Muscle of leg (tissue), 11 donors: ENCODE measurements around the gene APPBP2. TPM values are rescaled to one million over a fixed set of nuclear protein-coding genes. Genes with fewer than 3 reads are reported as not detected.

Experiments used
- DNase-seq: peaks from one replicate; pipeline ENCODE4 v3.0.0; 2013
- H3K27ac ChIP-seq: one replicate; pipeline ENCODE4 v1.5.1; 2013; ENCODE audit warnings: mild to moderate bottlenecking, low read length, control low read depth
- H3K27me3 ChIP-seq: one replicate; pipeline ENCODE4 v1.6.1; 2013; ENCODE audit warnings: low read length; ENCODE audit not compliant: control insufficient read depth, insufficient read depth
- H3K36me3 ChIP-seq: one replicate; pipeline ENCODE4 v1.6.1; 2013; ENCODE audit warnings: low read length; ENCODE audit not compliant: control insufficient read depth, insufficient read depth
- H3K4me1 ChIP-seq: one replicate; pipeline ENCODE4 v1.6.1; 2013; ENCODE audit warnings: low read length; ENCODE audit not compliant: control insufficient read depth, insufficient read depth
- H3K4me3 ChIP-seq: one replicate; pipeline ENCODE4 v1.5.1; 2013; ENCODE audit warnings: low read length, control low read depth
- H3K9me3 ChIP-seq: replicated peaks from 2 replicates; pipeline ENCODE4 v1.6.1; 2013; ENCODE audit warnings: low read depth, low read length; ENCODE audit not compliant: control insufficient read depth
- WGBS: methylation state at CpG from one replicate; pipeline ENCODE4 v1.1.5; 2013; ENCODE audit warnings: missing lambda C conversion rate; ENCODE audit not compliant: insufficient coverage; 5-methylcytosine and 5-hydroxymethylcytosine counted together
- polyA plus RNA-seq, 8 donors: library from polyadenylated mRNA; unstranded; fragments of 120-200 nt; gene quantifications; one replicate each; pipeline versions ENCODE4 v1.2.1 to v1.2.3, GENCODE V29; 2013; ENCODE audit warnings: inconsistent platforms in 1 of 8, low replicate concordance in 1 of 8; ENCODE audit not compliant: insufficient read length in 8 of 8, insufficient read depth in 1 of 8
- total RNA-seq: library from RNA; stranded (reverse); fragments of 120-200 nt; gene quantifications from one replicate; pipeline ENCODE4 v1.2.4, GENCODE V29; 2013

The APPBP2 gene
- total and polyA plus RNA-seq, 9 donors: 22.0 to 39.7 (median 30.0) TPM

GRCh38 chr17:60535382-60536279 is 9.6 kb upstream of the APPBP2 start:
- DNase-seq: no peak
- no peak overlapping the region for H3K4me3 ChIP-seq

GRCh38 chr17:60534613-60535157 is 8.6 kb upstream of the APPBP2 start:
- WGBS: no CpG with 5 or more reads among the region's 7 CpGs
- H3K27ac ChIP-seq: no peak overlapping the region
- no peaks in the 10 kb centered on the region for H3K9me3 ChIP-seq
- H3K36me3 ChIP-seq: no peaks in the 10 kb centered on the region
- H3K4me3 ChIP-seq: no peak overlapping the region
- no peak for DNase-seq
- no peaks in the 10 kb centered on the region for H3K4me1 ChIP-seq
- H3K27me3 ChIP-seq: no peaks in the 10 kb centered on the region

More at GRCh38 chr17:60535382-60536279, 9.6 kb upstream of the APPBP2 start:
- H3K4me1 ChIP-seq: no peaks in the 10 kb centered on the region
- H3K27ac ChIP-seq: no peak overlapping the region
- H3K27me3 ChIP-seq: no peaks in the 10 kb centered on the region
- H3K36me3 ChIP-seq: no peaks in the 10 kb centered on the region
- H3K9me3 ChIP-seq: no peaks in the 10 kb centered on the region
- WGBS: 50% methylated on average over 1 of the region's 3 CpGs

GRCh38 chr17:60534010-60534555 is 8.0 kb upstream of the APPBP2 start:
- no peaks in the 10 kb centered on the region for H3K36me3 ChIP-seq
- no peaks in the 10 kb centered on the region for H3K27me3 ChIP-seq
- H3K9me3 ChIP-seq: no peaks in the 10 kb centered on the region
- DNase-seq: no peak
- H3K27ac ChIP-seq: no peak overlapping the region
- no CpG with 5 or more reads among the region's 1 CpG for WGBS
- no peak overlapping the region for H3K4me3 ChIP-seq
- no peaks in the 10 kb centered on the region for H3K4me1 ChIP-seq

- Histone ChIP-seq H3K27me3 (no peaks in the 10 kb centered on the region), H3K27ac (no peak overlapping the region), H3K36me3 (no peaks in the 10 kb centered on the region), H3K4me3 (no peak overlapping the region), H3K4me1 (no peaks in the 10 kb centered on the region), H3K9me3 (no peaks in the 10 kb centered on the region)
- DNase-seq: no peak
- no CpG with 5 or more reads among the region's 1 CpG for WGBS
Measured at GRCh38 chr17:60529806-60530205, 3.8 kb upstream of the APPBP2 start.

- no peak for DNase-seq
- Histone ChIP-seq H3K27me3 (no peaks in the 10 kb centered on the region), H3K36me3 (no peaks in the 10 kb centered on the region), H3K4me1 (no peaks in the 10 kb centered on the region), H3K4me3 (no peak overlapping the region), H3K9me3 (no peaks in the 10 kb centered on the region), H3K27ac (no peak overlapping the region)
- no CpG with 5 or more reads among the region's 3 CpGs for WGBS
Measured at GRCh38 chr17:60528828-60529227, 2.8 kb upstream of the APPBP2 start.

GRCh38 chr17:60527701-60528100 is 1.7 kb upstream of the APPBP2 start:
- no CpG with 5 or more reads among the region's 2 CpGs for WGBS
- H3K4me3 ChIP-seq: no peak overlapping the region
- H3K4me1 ChIP-seq: peaks cover 4% of the 10 kb centered on the region
- H3K27me3 ChIP-seq: no peaks in the 10 kb centered on the region
- H3K27ac ChIP-seq: no peak overlapping the region
- H3K9me3 ChIP-seq: no peaks in the 10 kb centered on the region
- no peaks in the 10 kb centered on the region for H3K36me3 ChIP-seq
- no peak for DNase-seq

- no CpG with 5 or more reads among the region's 6 CpGs for WGBS
- peak overlapping the region; percentile 92 for H3K4me3 ChIP-seq
- no peaks in the 10 kb centered on the region for H3K9me3 ChIP-seq
- H3K4me1 ChIP-seq: peaks cover 4% of the 10 kb centered on the region
- no peaks in the 10 kb centered on the region for H3K27me3 ChIP-seq
- peak; percentile 39 for DNase-seq
- H3K36me3 ChIP-seq: no peaks in the 10 kb centered on the region
- H3K27ac ChIP-seq: peak overlapping the region; percentile 99
Measured at GRCh38 chr17:60526726-60527125, 684 bp upstream of the APPBP2 start.

GRCh38 chr17:60525328-60525684 is 736 bp downstream of the APPBP2 start:
- H3K27ac ChIP-seq: peak overlapping the region; percentile 99
- WGBS: 0% methylated on average over 11 of the region's 11 CpGs
- H3K9me3 ChIP-seq: no peaks in the 10 kb centered on the region
- H3K4me3 ChIP-seq: peak overlapping the region; percentile 92
- peaks cover 4% of the 10 kb centered on the region for H3K4me1 ChIP-seq
- H3K36me3 ChIP-seq: no peaks in the 10 kb centered on the region
- no peaks in the 10 kb centered on the region for H3K27me3 ChIP-seq
- DNase-seq: peak; percentile 72

GRCh38 chr17:60524463-60525327 is 1.3 kb downstream of the APPBP2 start:
- WGBS: no CpG with 5 or more reads among the region's 9 CpGs
- peak; percentile 78 for DNase-seq
- Histone ChIP-seq H3K9me3 (no peaks in the 10 kb centered on the region), H3K27me3 (no peaks in the 10 kb centered on the region), H3K27ac (peak overlapping the region; percentile 99), H3K36me3 (peaks cover 3% of the 10 kb centered on the region), H3K4me3 (peak overlapping the region; percentile 92), H3K4me1 (peaks cover 4% of the 10 kb centered on the region)

- Histone ChIP-seq H3K36me3 (peaks cover 11% of the 10 kb centered on the region), H3K4me3 (peak overlapping the region; percentile 92), H3K4me1 (peaks cover 4% of the 10 kb centered on the region), H3K9me3 (no peaks in the 10 kb centered on the region), H3K27ac (peak overlapping the region; percentile 99), H3K27me3 (no peaks in the 10 kb centered on the region)
- DNase-seq: no peak
- no CpG with 5 or more reads among the region's 1 CpG for WGBS
Measured at GRCh38 chr17:60523822-60524221, 2.2 kb downstream of the APPBP2 start.
